Medulla oblongata (tissue), 1 donor: ENCODE results near the gene CAMK1D.

ENCODE experiments used
- DNase-seq: peaks from one replicate; pipeline ENCODE4 v3.0.0-alpha.2; 2015; ENCODE audit errors: extremely low spot score

The CAMK1D gene

DNA sequence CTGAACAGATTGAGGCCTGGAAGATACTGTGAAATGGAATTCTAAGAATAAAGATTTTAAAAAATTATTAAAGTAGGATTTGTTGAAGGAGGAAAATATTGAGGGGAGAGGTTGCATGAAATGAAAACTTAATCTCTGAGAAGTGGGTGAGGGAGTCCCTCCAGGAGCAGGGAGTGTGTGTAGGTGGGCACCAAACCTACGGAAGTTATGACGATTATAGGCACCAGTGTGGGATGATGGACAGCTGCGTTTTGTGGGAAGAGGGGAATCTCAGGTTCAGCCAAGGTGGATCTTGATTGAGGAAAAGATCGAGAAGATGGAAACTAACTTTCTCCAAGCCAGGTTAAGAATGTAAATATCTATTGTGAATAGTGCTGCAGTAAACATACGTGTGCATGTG, 405.7 kb downstream of the CAMK1D start:
- DNase-seq = no peak

DNA sequence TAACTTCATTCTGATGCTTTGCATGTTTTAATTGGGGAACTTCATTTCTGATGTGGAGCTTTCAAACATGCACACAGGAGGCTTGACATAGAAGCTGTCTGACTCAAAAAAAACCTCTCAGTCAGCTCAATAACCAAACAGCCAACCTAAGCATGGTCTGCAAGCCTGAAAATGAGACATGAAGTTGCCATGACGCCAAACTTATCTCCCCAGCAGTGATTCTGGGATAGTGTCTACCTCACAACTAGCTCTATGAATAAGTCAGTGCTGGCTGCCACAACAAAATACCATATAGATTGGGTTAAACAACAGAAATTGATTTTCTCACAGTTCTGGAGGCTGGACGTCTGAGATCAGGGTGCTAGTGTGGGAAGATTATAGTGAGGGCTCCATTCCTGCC, 408.0 kb downstream of the CAMK1D start:
- DNase-seq = no peak

- DNase-seq = no peak
Observed at GRCh38 chr10:12758271-12758670, 408.9 kb downstream of the CAMK1D start.

- DNase-seq = no peak
Observed at GRCh38 chr10:12766223-12766622, 416.9 kb downstream of the CAMK1D start.

DNA sequence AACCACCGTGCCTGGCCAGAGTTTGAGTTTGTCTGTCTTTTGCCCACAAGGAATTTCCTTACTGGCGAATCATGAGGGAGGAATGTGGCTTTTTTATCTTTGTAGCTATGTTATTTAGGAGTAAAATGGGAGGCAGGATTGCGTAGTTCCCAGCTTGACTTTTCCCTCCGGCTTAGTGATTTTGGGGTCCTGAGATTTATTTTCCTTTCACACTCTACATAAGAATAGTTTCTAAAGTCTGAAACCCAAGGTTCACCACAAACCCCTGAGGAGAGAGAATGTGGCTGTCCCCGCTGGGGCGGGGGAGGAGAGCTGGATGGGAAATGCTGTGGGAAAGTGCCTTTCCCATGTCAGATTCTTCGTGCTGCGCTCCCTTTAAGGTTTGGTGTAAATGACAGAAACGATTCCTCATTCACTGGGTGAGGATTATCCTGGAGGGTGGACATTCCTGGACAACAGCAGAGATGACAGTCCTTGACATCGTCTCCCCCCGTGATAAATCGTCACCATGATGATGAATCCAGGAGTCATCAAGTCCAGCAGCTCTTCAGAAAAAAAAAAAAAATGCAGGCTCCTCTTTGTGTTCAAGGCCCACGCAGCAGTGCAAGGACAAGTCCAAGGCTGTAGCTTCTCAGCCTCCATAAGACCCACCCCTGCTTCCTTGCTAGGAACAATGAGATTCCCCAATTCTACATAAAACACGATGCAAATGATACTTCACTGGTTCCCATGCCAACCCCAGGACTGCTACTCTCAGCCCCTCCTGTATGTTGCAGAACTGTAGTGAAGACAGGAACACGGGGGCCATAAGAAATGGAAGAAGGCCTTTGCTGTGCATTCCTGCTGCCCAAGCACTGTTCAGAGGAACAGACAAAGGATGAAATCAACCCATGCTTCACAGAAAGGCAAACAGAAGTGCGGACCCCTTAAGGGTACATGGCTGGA, 419.1 kb downstream of the CAMK1D start:
- no peak for DNase-seq

- DNase-seq = no peak
Observed at GRCh38 chr10:12769323-12770044, 420.1 kb downstream of the CAMK1D start.

- DNase-seq = no peak
Observed at GRCh38 chr10:12771981-12772760, 422.8 kb downstream of the CAMK1D start.

DNA sequence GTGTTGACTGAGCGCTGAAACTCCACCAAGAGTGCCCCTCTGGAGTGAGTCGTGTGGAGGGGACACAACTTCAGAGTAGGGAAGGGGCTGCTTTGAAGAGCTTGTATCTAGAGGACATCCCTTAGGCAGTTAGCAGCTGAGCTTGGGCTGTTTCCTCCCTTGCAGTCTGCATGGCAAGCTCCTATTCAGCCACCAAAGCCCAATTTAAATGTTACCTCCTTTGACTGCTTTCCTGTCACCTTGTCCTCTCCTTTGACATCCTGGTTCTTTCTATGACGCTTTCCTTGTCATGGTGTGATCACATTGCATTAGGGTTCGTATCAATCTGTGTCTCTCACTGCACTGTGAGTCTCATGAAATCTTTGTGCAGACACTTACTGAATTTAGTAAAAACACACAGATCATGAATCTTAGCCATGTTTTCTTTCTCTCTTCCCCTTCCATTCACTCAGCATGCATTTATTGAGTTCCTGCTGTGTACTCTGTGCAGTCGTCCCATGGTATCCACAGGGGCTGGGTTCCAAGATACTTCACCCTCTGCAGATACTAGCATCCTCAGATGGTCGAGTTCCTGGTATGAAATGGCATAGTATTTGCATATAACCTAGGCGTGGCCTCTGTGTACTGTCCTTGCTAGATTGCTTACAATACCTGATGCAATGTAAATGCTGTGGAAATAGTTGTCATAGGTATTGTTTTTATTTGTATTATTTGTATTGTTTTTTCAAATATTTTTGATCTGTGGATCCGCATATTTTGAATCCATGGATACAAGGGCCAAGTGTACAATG, 423.6 kb downstream of the CAMK1D start:
- no peak for DNase-seq

GRCh38 chr10:12774204-12774894, 425.0 kb downstream of the CAMK1D start:
- DNase-seq = no peak

DNA sequence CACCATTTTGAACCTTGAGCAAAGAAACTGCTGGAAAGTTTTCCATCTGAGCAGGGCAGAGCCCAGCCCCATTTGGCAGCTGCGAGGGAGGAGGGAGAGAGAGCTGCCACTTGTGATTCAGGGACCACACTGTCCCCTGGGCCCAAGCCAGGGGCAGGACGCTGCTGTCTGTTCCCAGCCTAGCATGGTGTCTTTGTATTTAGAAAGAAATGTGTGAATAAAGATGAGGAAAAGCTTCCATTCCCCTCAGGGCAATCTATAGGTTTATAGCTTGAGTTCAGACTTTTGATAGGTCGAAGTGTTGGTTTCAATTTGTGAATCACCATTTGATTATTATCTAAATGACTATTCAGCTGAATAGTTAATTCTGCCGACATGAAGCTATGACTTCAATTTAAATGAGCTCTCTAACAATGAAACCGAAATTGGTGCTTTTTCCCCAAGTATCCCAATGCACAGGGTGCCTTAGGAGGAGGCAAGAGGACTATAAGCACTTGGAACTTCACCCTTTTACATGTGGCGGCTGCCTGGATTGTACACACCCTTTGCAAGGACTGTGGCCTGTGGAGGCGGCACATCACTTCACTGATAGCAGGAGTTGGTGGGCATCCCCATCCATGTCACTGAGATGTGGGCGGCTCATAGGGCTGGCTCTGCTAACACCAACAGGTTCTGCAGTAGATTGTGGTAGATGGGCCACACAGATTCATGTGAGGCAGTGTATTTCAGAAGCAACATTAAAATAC, 428.7 kb downstream of the CAMK1D start:
- peak; percentile 74 for DNase-seq

GRCh38 chr10:12780634-12781601, 431.6 kb downstream of the CAMK1D start:
- no peak for DNase-seq

GRCh38 chr10:12781976-12782375, 432.6 kb downstream of the CAMK1D start:
- no peak for DNase-seq

GRCh38 chr10:12782537-12782936, 433.2 kb downstream of the CAMK1D start:
- DNase-seq = no peak

DNA sequence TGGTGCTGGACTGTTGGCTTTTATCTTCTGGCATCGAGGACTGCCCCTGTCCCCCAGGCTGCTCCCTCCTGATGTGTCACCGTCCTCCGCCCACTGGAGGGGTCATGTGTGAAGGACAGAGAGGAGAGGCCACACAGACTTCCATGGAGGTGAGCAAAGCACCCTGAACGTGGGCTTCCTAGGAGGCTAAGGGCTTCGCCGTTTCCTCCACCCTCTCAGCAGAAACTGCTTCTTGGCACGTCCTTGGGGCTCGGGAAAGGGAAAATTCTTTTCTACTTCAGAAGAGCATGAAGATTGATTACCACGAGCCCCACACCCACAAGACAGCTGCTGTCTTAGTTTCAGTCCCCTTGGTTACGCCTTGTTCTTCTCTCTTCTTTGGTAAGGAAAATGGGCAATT, 433.9 kb downstream of the CAMK1D start:
- no peak for DNase-seq

DNA sequence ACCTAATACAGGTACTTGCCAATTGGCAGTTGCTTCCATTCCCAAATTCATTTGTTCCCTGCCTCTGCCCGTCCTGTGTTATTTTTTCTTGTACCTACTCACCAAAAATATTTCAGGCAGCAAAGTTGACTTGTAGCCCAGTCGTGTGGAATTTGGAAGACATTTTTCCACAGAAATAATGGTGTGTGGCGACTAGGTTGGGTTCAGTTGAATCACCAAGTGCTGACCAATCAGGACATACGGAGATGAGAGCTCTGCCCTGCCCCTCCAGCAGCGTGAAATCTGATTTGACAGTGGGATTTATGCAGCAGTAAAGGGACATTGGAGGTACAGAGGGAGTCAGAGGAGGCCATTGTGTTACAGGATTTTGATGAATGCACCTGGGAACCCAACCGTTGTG, 435.3 kb downstream of the CAMK1D start:
- no peak for DNase-seq

DNA sequence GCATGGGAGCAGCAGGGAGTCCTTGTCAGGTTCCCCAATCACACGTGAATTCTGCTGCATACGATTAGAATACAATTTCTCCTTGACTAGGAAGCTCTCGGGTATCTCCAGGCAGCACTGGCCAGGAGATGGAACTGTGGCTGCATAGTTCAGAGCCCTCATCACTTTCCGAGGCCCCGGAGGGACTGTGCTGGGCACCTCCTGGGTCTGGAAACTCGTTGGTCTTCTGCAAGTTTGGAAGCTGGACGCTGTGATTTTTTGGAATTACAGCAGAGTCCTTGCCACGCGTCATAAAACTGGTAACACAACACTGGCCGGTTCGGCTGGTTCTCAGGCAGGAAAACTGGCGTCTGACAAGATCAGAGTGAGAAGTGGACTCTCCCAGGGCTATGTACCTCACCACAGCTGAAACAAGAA, 436.1 kb downstream of the CAMK1D start:
- DNase-seq = no peak

GRCh38 chr10:12787297-12787696, 437.9 kb downstream of the CAMK1D start:
- no peak for DNase-seq

DNA sequence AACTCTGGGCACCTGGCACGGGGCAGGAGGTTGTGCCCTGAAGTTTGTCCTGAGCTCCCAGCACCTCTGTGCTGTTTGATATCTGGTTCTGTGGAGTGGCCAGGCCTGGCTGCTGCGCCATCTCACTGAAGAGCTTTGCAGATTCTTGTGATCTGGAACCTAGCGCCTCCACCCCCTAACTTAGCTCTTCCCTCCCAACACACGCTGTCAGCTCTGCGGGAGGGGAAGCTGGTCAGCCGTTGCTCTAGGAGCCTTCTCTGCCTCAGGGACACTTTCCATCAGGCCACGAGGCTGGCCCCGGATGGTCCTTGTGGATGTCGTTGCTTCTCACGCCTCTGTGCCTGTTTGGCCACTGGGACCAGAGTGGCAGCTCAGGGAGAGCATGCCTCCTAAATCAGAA, 438.9 kb downstream of the CAMK1D start:
- no peak for DNase-seq

DNA sequence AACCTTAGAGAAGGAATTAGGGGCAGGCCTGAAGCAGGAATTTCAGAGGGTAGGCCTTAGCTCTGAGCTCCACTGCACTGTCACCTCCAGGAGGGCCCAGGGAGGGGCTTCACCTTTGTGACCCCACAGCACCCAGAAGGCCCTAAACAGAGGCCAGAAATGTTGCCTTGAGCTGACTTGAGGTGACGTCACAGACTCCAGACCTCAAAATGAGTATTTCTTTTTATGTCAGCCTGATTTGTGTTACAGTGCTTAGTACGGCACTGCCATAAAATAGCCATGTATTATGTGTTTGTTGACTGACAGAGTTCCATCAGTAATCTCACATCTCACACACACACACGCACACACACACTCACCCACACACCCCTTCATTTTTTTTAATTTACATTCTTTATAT, 440.9 kb downstream of the CAMK1D start:
- no peak for DNase-seq
